ENCODE data around the gene MAGOH. TPM values are rescaled to one million over a fixed set of nuclear protein-coding genes. Genes with fewer than 3 reads are reported as not detected.

MAGOH gene
- polyA plus RNA-seq, 1 donor from 2014 or later: 53.3 TPM

GRCh38 chr1:53270107-53270506 is 31.8 kb upstream of the MAGOH start:
- TF ChIP-seq EZH2 (IDR thresholded peaks at IDR 0.05; ENCODE audit: borderline replicate concordance, insufficient read depth, low read length, poor library complexity, severe bottlenecking) (no peak), POLR2AphosphoS5 (IDR thresholded peaks at IDR 0.05) (no peak), SMC3 (conservative IDR thresholded peaks at IDR 0.05; ENCODE audit: poor library complexity) (no peak), EP300 (conservative IDR thresholded peaks at IDR 0.05; ENCODE audit: poor library complexity, severe bottlenecking) (no peak), RAD21 (conservative IDR thresholded peaks at IDR 0.05) (no peak), CTCF (IDR thresholded peaks at IDR 0.05; ENCODE audit: poor library complexity, severe bottlenecking) (no peak), TAF1 (IDR thresholded peaks at IDR 0.05; ENCODE audit: low read depth) (no peak), REST (IDR thresholded peaks at IDR 0.05; ENCODE audit: borderline replicate concordance) (no peak), MXI1 (conservative IDR thresholded peaks at IDR 0.05; ENCODE audit: poor library complexity, severe bottlenecking) (no peak)
- no peaks in the 10 kb centered on the region for H3K9me2 ChIP-seq (ENCODE audit: insufficient read depth, low read length)
- no peaks in the 10 kb centered on the region for H3K36me3 ChIP-seq (ENCODE audit: insufficient read depth, low read length)

GRCh38 chr1:53267761-53268160 is 29.4 kb upstream of the MAGOH start:
- Histone ChIP-seq H2AFZ (ENCODE audit: low read depth, low read length) (no peak overlapping the region), H3K4me2 (ENCODE audit: low read length) (no peak overlapping the region), H3F3A (ENCODE audit: insufficient read depth, low read length, poor library complexity, severe bottlenecking) (no peaks in the 10 kb centered on the region), H3K79me2 (replicated peaks; ENCODE audit: insufficient read depth, low read length) (no peaks in the 10 kb centered on the region), H3K36me3 (ENCODE audit: insufficient read depth, low read length) (no peaks in the 10 kb centered on the region), H3K27ac (ENCODE audit: low read length) (no peak overlapping the region), H3K27me3 (ENCODE audit: insufficient read depth, low read depth, low read length) (no peaks in the 10 kb centered on the region), H3K4me3 (ENCODE audit: low read length) (no peak overlapping the region), H3K9me2 (ENCODE audit: insufficient read depth, low read length) (no peaks in the 10 kb centered on the region), H3K9ac (ENCODE audit: low read length) (no peak overlapping the region), H4K20me1 (ENCODE audit: insufficient read depth) (no peaks in the 10 kb centered on the region), H3K9me3 (ENCODE audit: low read length) (no peaks in the 10 kb centered on the region)
- no peak for TF ChIP-seq POLR2AphosphoS5 (IDR thresholded peaks at IDR 0.05)
- no peak for TF ChIP-seq EZH2 (IDR thresholded peaks at IDR 0.05; ENCODE audit: borderline replicate concordance, insufficient read depth, low read length, poor library complexity, severe bottlenecking)
- TF ChIP-seq CTCF (IDR thresholded peaks at IDR 0.05; ENCODE audit: poor library complexity, severe bottlenecking): no peak
- no peak for TF ChIP-seq SMC3 (conservative IDR thresholded peaks at IDR 0.05; ENCODE audit: poor library complexity)
- no peak for TF ChIP-seq MXI1 (conservative IDR thresholded peaks at IDR 0.05; ENCODE audit: poor library complexity, severe bottlenecking)
- no peak for TF ChIP-seq RAD21 (conservative IDR thresholded peaks at IDR 0.05)
- TF ChIP-seq TAF1 (IDR thresholded peaks at IDR 0.05; ENCODE audit: low read depth): no peak
- TF ChIP-seq EP300 (conservative IDR thresholded peaks at IDR 0.05; ENCODE audit: poor library complexity, severe bottlenecking): no peak
- TF ChIP-seq REST (IDR thresholded peaks at IDR 0.05; ENCODE audit: borderline replicate concordance): no peak

More at GRCh38 chr1:53270107-53270506, 31.8 kb upstream of the MAGOH start:
- Histone ChIP-seq H3K4me3 (ENCODE audit: low read length) (no peak overlapping the region), H3K4me2 (ENCODE audit: low read length) (no peak overlapping the region), H3K9me3 (ENCODE audit: low read length) (no peaks in the 10 kb centered on the region), H4K20me1 (ENCODE audit: insufficient read depth) (no peaks in the 10 kb centered on the region), H3F3A (ENCODE audit: insufficient read depth, low read length, poor library complexity, severe bottlenecking) (no peaks in the 10 kb centered on the region), H3K27ac (ENCODE audit: low read length) (no peak overlapping the region), H3K79me2 (replicated peaks; ENCODE audit: insufficient read depth, low read length) (no peaks in the 10 kb centered on the region), H3K27me3 (ENCODE audit: insufficient read depth, low read depth, low read length) (no peaks in the 10 kb centered on the region), H3K9ac (ENCODE audit: low read length) (no peak overlapping the region), H2AFZ (ENCODE audit: low read depth, low read length) (no peak overlapping the region)
